NB4 (cell line): ENCODE measurements around the gene KIF1B.

Source experiments
- MYC ChIP-seq: IDR thresholded peaks from 2 replicates; pipeline ENCODE4 v1.6.1; 2011; ENCODE audit warnings: low read depth, low read length
- TF ChIP-seq, protein P1 (sequence below): IDR thresholded peaks from one replicate; pipeline ENCODE4 v1.5.1; 2012; ENCODE audit warnings: low read depth, low read length
- TF ChIP-seq, protein P2 (sequence below): IDR thresholded peaks from 2 replicates; pipeline ENCODE4 v1.6.1; 2011; ENCODE audit warnings: low read depth, low read length

DNA sequence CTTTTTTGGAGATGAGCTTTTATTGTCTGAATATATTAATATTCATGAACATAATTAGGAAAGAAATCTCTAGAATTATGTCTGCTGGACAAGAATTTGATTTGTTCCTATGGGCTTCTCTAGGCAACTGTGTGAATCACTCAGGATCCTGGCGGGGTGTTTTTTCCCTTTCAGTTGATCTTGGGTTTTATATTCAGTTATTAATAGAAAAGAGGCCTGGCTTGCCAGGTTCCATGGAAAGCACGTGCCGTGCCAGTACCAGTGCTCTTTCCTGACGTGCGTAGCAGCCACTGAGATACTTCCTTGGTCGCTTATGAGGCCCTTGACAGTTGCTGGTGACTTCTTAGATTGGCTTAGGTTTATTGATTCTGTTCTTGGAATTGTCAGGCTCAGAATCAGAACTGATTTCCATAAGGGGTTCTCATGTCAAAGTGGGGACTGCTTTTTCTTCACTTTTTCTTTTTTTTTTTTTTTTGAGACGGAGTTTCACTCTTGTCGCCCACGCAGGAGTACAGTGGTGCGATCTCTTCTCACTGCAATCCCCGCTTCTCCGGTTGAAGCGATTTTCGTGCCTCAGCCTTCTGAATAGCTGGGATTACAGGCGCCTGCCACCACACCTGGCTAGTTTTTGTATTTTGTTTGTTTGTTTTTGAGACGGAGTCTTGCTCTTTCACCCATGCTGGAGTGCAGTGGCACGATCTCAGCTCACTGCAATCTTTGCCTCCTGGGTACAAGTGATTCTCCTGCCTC lies 48.7 kb upstream of the KIF1B start:
- TF ChIP-seq, protein P1, sequence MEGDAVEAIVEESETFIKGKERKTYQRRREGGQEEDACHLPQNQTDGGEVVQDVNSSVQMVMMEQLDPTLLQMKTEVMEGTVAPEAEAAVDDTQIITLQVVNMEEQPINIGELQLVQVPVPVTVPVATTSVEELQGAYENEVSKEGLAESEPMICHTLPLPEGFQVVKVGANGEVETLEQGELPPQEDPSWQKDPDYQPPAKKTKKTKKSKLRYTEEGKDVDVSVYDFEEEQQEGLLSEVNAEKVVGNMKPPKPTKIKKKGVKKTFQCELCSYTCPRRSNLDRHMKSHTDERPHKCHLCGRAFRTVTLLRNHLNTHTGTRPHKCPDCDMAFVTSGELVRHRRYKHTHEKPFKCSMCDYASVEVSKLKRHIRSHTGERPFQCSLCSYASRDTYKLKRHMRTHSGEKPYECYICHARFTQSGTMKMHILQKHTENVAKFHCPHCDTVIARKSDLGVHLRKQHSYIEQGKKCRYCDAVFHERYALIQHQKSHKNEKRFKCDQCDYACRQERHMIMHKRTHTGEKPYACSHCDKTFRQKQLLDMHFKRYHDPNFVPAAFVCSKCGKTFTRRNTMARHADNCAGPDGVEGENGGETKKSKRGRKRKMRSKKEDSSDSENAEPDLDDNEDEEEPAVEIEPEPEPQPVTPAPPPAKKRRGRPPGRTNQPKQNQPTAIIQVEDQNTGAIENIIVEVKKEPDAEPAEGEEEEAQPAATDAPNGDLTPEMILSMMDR = no peak
- TF ChIP-seq, protein P2, sequence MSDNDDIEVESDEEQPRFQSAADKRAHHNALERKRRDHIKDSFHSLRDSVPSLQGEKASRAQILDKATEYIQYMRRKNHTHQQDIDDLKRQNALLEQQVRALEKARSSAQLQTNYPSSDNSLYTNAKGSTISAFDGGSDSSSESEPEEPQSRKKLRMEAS = no peak
- TF ChIP-seq MYC = no peak
